GM19372 (cell line): ENCODE data around the gene PLA2G1B.

Experiments
- ATAC-seq: cut with Tn5 transposase; IDR thresholded peaks from one replicate; pipeline ENCODE4 v1.9.1; 2021; ENCODE audit warnings: mild to moderate bottlenecking, low read depth, moderate library complexity; ENCODE audit not compliant: unreplicated experiment

Gene PLA2G1B

GRCh38 chr12:120327593-120327992, at the start of gene PLA2G1B:
TSS of gene PLA2G1B (minus strand) at chr12:120327779. CDS start at chr12:120327753, 26 bp downstream.
- ATAC-seq = no peak

- ATAC-seq = no peak
Measured at GRCh38 chr12:120376934-120377572, 49.5 kb upstream of the PLA2G1B start.

GRCh38 chr12:120376416-120376815, 48.8 kb upstream of the PLA2G1B start:
- no peak for ATAC-seq

- ATAC-seq = no peak
Measured at GRCh38 chr12:120376009-120376408, 48.4 kb upstream of the PLA2G1B start.

GRCh38 chr12:120373683-120374082, 46.1 kb upstream of the PLA2G1B start:
- no peak for ATAC-seq

GRCh38 chr12:120370343-120371243, 43.0 kb upstream of the PLA2G1B start:
- no peak for ATAC-seq

GRCh38 chr12:120369603-120370342, 42.2 kb upstream of the PLA2G1B start:
- ATAC-seq = no peak

- no peak for ATAC-seq
Measured at GRCh38 chr12:120368789-120369602, 41.4 kb upstream of the PLA2G1B start, which contains the start of gene MSI1. TSS of gene MSI1 (minus strand) at chr12:120369164. CDS start at chr12:120369091, 73 bp downstream.

GRCh38 chr12:120367924-120368788, 40.6 kb upstream of the PLA2G1B start:
- ATAC-seq = no peak

GRCh38 chr12:120367233-120367923, 39.8 kb upstream of the PLA2G1B start:
- ATAC-seq = no peak

- ATAC-seq = no peak
Measured at GRCh38 chr12:120366845-120367232, 39.3 kb upstream of the PLA2G1B start.

GRCh38 chr12:120366341-120366705, 38.7 kb upstream of the PLA2G1B start:
- no peak for ATAC-seq

GRCh38 chr12:120365675-120366340, 38.2 kb upstream of the PLA2G1B start:
- no peak for ATAC-seq

- no peak for ATAC-seq
Measured at GRCh38 chr12:120364487-120364886, 36.9 kb upstream of the PLA2G1B start.

GRCh38 chr12:120363274-120363855, 35.8 kb upstream of the PLA2G1B start:
- ATAC-seq = no peak

- ATAC-seq = no peak
Measured at GRCh38 chr12:120362516-120363273, 35.1 kb upstream of the PLA2G1B start.
